Activated CD8-positive, alpha-beta memory T cell treated with anti-CD3 and anti-CD28 coated beads, Interleukin-2, amount 50 U/mL, for 1 hour (primary cell): Measurements from ENCODE around the gene OPN1MW2.
"Not testable (repeated sequence)": the region's sequence is repeated elsewhere in the genome, so short reads cannot be mapped to it uniquely, and the experiment has no call there.

Experiments
- DNase-seq: peaks from one replicate; pipeline ENCODE4 v3.0.0-alpha.2; 2020; ENCODE audit errors: extremely low read depth

OPN1MW2 gene

DNA sequence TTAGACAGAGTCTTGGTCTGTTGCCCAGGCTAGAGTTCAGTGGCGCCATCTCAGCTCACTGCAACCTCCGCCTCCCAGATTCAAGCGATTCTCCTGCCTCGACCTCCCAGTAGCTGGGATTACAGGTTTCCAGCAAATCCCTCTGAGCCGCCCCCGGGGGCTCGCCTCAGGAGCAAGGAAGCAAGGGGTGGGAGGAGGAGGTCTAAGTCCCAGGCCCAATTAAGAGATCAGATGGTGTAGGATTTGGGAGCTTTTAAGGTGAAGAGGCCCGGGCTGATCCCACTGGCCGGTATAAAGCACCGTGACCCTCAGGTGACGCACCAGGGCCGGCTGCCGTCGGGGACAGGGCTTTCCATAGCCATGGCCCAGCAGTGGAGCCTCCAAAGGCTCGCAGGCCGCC lies at the start of gene OPN1MW2:
TSS of gene OPN1MW2 (plus strand) at position 301 of the 400 bp plus-strand sequence. CDS start at position 361, 60 bp downstream.
- DNase-seq = not testable (repeated sequence)

DNA sequence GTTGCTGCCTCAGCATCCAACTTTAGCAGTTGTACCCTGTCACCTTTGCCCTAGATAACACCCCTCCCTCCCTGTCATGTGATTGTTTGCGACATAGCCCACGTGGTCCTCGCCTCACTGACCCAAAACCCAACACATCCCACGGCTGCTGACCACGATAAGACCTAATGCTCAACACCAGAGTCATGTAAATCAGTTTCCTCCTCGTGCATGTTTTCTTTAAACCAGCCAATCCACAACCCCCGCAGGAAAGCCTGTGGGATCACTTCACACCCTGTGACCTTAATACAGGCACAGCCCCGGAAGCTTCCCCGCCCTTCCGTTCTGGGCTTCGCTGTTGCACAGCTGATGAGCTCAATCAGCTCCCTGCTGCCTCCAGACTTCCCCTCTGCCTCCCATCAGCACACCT lies 47.0 kb upstream of the OPN1MW2 start:
- DNase-seq = not testable (repeated sequence)

DNA sequence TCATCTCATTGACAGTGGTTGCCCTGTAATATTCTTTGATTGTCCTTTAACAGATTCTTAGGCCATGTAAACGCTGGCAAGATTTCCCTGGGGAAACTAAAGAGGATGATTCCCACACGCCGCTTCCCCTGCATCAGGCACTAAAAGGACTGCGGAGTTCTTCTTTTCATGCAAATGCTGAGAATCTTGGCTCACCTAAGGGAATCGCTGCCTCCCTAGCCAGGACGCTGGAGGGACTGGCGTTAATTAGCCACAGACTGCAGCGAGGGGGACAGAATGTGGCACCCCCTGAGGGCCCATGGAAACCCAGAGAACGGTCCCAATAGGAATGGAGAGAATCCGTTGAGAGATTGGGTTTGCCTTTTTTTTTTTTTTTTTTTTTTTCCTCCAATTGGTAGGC lies 45.2 kb upstream of the OPN1MW2 start:
- DNase-seq = not testable (repeated sequence)

DNA sequence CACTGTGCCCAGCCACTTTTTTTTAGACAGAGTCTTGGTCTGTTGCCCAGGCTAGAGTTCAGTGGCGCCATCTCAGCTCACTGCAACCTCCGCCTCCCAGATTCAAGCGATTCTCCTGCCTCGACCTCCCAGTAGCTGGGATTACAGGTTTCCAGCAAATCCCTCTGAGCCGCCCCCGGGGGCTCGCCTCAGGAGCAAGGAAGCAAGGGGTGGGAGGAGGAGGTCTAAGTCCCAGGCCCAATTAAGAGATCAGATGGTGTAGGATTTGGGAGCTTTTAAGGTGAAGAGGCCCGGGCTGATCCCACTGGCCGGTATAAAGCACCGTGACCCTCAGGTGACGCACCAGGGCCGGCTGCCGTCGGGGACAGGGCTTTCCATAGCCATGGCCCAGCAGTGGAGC lies 37.3 kb upstream of the OPN1MW2 start, which contains the start of gene OPN1MW:
TSS of gene OPN1MW (plus strand) at position 301 of the 400 bp plus-strand sequence. CDS start at position 383, 82 bp downstream.
- DNase-seq = not testable (repeated sequence)

DNA sequence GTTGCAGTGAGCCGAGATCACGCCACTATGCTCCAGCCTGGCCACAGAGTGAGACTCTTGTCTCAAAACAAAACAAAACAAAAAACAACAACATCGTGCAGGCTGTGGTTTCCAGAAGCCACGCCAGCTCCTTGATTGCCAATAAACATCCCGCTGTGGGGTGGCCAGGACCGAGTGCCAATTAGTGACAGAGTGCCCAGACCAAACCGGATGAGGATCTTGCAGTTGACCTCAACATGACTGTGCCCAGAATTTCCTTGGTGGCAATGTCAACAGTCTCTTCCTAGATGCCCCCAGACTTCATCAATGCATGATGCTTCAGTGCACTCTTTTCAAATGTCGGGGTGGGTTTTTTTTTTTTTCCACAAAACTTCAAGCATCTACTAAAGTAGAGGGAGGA lies 35.8 kb upstream of the OPN1MW2 start:
- not testable (repeated sequence) for DNase-seq

DNA sequence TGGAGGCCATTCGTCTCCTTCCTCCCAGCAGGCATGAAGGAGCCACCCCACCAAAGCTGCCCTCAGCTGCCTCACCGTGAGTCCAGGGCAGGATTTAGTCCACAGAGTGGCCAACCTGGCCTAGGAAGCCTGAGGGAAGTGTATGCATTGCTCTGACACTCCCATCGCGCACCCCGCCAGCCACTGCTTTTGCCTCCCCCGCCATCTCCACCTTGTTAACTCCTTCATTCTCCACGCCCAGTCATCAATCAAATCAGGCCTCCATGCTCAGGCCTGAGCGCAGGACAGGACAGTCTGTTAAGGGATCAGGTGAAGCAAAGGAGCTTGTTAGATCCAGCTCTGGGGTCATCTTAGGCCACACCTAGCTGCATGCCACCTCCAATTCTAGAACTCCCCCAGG lies 26.7 kb upstream of the OPN1MW2 start:
- not testable (repeated sequence) for DNase-seq

DNA sequence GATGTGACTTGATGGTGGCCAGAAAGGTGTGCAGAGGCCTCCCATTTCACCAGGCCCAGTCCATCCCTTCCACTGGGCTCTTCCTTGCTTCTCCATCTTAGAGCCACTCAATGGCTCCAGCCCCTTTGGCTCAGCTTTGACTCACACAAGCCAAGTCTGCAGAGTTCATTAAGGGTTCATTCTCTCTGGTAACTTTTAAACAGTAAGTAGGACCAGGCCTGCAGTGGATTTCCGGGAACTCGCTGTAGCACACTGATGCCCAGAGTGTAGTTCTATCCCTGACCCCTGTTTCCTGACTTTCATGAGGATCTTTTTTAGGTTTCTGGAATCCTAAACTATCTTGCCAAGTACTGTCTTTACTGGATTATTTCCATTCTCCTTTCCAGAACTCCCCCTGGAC lies 25.2 kb upstream of the OPN1MW2 start:
- DNase-seq = not testable (repeated sequence)

DNA sequence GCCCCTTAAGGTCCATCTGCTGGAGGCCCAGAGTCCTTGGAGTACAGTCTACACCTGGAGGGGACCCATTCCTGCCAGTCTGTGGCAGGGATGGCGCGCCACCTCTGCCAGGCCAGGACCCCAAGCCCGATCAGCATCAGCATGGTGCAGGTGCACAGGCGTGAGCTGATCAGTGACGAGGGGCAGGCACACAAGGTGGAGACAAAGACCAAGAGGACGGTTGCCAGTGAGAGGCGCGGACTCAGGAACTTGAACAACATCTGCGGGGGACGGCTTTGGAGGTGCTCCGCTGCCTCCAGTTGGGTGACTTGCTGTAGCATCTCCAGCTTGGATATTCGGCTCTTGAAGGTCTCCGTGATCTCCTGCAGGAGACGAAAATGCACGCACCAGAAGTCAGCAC lies 23.1 kb upstream of the OPN1MW2 start:
- not testable (repeated sequence) for DNase-seq

DNA sequence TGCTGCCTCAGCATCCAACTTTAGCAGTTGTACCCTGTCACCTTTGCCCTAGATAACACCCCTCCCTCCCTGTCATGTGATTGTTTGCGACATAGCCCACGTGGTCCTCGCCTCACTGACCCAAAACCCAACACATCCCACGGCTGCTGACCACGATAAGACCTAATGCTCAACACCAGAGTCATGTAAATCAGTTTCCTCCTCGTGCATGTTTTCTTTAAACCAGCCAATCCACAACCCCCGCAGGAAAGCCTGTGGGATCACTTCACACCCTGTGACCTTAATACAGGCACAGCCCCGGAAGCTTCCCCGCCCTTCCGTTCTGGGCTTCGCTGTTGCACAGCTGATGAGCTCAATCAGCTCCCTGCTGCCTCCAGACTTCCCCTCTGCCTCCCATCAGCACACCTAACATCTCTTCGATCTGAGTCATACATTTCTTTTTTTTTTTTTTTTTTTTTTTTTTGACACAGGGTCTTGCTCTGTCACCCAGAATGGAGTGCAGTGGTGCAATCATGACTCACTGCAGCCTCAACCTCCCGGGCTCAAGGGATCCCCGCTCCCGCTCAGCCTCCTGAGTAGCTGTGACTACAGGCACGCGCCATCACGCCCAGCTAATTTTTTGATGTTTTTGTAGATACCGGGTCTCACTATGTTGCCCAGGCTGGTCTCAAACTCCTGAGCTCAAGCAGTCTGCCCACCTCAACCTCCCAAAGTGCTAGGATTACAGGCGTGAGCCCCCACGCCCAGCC lies 9.7 kb upstream of the OPN1MW2 start:
- DNase-seq = not testable (repeated sequence)

DNA sequence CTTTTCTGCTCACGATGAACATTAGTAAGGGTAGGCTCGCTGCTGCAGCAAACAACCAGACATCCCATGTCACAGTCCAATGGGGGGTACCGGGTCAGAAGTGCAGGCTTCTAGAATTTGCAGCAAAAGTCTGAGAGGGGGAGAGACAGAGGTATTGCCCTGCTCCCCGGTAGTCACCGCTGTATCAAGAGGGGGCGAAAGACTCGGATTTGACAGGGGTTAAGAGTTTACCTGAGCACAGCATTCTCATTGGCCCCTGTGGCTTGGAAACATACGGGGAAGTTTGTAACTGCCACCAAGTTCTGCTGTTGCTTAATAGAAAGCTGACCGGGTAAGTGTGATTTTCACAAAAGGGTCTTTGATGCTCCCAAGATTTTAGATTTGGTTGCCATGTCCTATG lies 8.5 kb upstream of the OPN1MW2 start:
- DNase-seq = not testable (repeated sequence)

DNA sequence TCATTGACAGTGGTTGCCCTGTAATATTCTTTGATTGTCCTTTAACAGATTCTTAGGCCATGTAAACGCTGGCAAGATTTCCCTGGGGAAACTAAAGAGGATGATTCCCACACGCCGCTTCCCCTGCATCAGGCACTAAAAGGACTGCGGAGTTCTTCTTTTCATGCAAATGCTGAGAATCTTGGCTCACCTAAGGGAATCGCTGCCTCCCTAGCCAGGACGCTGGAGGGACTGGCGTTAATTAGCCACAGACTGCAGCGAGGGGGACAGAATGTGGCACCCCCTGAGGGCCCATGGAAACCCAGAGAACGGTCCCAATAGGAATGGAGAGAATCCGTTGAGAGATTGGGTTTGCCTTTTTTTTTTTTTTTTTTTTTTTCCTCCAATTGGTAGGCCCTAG lies 8.1 kb upstream of the OPN1MW2 start:
- DNase-seq = not testable (repeated sequence)

DNA sequence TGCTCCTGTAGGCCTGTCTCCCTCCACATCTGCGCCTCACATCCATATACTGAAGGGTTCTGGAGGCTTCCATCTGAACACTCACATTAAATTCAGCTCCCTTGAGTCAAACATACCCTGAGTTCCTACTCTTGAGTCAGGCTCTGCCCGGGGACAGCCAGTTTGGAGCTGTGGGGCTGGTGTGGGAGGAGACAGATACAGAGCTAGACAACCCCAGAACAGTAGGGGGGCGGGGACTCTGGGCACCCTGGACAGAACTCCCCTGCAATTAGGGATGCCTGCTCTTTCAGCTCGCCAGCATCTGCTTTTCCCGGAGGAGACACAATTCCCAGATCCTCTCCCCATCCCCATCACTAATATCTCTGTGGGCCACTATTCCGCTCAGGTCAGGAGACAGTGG lies 5.7 kb downstream of the OPN1MW2 start:
- DNase-seq = not testable (repeated sequence)

DNA sequence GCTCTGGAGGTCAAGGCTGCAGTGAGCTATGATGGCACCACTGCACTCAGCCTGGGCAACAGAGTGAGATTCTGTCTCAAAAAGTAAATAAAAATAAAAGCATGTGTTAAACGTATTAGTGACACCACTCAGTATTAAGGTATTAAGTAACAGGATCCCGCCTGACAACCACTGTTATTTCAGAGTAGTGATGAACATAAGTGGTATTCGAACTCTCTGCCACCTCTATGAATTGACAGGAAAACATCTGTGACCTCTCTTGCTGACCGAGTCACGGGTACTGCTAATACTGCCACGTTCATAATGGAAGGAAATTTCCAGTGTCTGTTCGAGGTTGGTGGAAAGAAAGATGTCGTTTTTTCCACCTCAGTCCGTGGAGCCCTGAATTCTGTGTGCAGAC lies 7.2 kb downstream of the OPN1MW2 start:
- DNase-seq = not testable (repeated sequence)

DNA sequence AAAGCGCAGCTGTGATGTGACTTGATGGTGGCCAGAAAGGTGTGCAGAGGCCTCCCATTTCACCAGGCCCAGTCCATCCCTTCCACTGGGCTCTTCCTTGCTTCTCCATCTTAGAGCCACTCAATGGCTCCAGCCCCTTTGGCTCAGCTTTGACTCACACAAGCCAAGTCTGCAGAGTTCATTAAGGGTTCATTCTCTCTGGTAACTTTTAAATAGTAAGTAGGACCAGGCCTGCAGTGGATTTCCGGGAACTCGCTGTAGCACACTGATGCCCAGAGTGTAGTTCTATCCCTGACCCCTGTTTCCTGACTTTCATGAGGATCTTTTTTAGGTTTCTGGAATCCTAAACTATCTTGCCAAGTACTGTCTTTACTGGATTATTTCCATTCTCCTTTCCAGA lies 11.9 kb downstream of the OPN1MW2 start:
- not testable (repeated sequence) for DNase-seq

DNA sequence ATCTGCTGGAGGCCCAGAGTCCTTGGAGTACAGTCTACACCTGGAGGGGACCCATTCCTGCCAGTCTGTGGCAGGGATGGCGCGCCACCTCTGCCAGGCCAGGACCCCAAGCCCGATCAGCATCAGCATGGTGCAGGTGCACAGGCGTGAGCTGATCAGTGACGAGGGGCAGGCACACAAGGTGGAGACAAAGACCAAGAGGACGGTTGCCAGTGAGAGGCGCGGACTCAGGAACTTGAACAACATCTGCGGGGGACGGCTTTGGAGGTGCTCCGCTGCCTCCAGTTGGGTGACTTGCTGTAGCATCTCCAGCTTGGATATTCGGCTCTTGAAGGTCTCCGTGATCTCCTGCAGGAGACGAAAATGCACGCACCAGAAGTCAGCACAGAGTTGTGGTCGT lies 14.1 kb downstream of the OPN1MW2 start:
- not testable (repeated sequence) for DNase-seq

DNA sequence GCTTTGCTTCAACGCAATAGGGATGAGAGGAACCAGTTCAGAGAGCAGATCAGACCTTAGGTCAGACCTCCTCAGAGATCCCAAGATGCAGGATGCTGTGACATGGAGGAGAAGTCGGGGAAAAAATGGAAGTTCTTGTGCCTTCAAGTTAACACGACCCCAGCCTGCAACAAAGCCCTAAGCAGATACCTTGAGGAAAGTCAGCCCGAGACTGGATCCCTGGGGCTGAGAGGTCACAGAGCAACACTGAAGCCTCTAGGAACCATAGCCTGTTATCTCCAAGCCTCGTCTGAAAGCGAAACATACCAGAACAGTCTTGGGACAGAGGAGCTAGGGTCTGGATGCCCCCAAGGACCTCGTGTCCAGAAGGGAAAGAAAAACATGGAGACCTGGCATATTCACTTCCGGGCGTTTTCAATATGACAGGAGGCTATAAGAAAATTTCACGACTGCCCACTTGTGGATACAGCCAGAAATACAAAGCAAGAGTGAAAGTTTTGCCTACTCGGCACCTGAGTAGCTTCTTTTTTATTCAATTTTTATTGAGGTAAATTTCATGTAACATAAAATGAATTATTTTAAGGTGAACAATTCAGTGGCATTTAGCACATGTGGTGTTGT lies 19.5 kb downstream of the OPN1MW2 start:
- not testable (repeated sequence) for DNase-seq

DNA sequence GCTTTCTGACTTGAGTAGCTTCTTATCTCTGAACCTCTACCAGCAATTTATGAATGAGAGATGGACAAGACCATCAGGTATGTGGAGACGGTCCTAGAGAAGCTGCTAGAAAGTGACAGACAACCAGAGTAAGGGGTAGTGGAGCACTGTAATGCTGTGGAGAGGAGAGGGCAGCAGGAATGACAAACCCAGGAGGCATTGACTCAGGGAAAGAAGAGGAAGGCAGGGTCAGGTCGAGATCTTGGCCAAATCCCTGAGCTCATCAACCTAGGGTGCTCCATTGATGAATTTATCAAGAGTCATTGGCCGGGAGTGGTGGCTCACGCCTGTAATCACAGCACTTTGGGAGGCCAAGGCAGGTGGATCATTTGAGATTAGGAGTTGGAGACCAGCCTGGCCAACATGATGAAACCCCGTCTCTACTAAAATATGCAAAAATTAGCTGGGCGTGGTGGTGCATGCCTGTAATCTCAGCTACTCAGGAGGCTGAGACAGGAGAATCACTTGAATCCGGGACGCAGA lies 20.5 kb downstream of the OPN1MW2 start:
- DNase-seq = not testable (repeated sequence)

DNA sequence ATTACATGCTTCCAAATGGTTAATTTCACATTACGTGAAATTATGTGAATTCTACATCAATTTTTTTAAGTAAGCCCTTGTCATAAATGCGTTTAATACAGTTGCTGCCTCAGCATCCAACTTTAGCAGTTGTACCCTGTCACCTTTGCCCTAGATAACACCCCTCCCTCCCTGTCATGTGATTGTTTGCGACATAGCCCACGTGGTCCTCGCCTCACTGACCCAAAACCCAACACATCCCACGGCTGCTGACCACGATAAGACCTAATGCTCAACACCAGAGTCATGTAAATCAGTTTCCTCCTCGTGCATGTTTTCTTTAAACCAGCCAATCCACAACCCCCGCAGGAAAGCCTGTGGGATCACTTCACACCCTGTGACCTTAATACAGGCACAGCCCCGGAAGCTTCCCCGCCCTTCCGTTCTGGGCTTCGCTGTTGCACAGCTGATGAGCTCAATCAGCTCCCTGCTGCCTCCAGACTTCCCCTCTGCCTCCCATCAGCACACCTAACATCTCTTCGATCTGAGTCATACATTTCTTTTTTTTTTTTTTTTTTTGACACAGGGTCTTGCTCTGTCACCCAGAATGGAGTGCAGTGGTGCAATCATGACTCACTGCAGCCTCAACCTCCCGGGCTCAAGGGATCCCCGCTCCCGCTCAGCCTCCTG lies 28.0 kb downstream of the OPN1MW2 start:
- DNase-seq = not testable (repeated sequence)

DNA sequence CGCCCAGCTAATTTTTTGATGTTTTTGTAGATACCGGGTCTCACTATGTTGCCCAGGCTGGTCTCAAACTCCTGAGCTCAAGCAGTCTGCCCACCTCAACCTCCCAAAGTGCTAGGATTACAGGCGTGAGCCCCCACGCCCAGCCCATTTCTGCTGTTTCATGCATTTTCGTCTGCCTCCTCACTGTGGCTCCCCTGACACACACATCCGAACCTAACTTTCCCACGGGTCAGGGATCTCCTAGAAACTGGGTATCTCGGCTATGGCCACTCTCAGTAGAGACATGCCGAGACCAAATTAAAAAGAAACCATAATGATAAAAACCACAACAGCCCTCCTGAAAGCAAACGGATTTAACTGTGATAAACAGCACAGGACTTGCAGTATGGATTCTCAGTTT lies 28.5 kb downstream of the OPN1MW2 start:
- DNase-seq = not testable (repeated sequence)

DNA sequence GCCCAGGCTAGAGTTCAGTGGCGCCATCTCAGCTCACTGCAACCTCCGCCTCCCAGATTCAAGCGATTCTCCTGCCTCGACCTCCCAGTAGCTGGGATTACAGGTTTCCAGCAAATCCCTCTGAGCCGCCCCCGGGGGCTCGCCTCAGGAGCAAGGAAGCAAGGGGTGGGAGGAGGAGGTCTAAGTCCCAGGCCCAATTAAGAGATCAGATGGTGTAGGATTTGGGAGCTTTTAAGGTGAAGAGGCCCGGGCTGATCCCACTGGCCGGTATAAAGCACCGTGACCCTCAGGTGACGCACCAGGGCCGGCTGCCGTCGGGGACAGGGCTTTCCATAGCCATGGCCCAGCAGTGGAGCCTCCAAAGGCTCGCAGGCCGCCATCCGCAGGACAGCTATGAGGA lies 37.7 kb downstream of the OPN1MW2 start, which contains the start of gene OPN1MW3:
TSS of gene OPN1MW3 (plus strand) at position 301 of the 400 bp plus-strand sequence. CDS start at position 339, 38 bp downstream.
- not testable (repeated sequence) for DNase-seq

DNA sequence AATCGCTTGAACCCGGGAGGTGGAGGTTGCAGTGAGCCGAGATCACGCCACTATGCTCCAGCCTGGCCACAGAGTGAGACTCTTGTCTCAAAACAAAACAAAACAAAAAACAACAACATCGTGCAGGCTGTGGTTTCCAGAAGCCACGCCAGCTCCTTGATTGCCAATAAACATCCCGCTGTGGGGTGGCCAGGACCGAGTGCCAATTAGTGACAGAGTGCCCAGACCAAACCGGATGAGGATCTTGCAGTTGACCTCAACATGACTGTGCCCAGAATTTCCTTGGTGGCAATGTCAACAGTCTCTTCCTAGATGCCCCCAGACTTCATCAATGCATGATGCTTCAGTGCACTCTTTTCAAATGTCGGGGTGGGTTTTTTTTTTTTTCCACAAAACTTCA lies 39.2 kb downstream of the OPN1MW2 start:
- DNase-seq = not testable (repeated sequence)

DNA sequence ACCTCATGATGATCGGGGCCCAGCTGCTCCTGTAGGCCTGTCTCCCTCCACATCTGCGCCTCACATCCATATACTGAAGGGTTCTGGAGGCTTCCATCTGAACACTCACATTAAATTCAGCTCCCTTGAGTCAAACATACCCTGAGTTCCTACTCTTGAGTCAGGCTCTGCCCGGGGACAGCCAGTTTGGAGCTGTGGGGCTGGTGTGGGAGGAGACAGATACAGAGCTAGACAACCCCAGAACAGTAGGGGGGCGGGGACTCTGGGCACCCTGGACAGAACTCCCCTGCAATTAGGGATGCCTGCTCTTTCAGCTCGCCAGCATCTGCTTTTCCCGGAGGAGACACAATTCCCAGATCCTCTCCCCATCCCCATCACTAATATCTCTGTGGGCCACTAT lies 43.5 kb downstream of the OPN1MW2 start:
- DNase-seq = not testable (repeated sequence)
